Stimulated activated CD4-positive, alpha-beta T cell treated with anti-CD3 and anti-CD28 coated beads, Interleukin-2, amount 100 ng/mL, for 48 hours (primary cell): ENCODE measurements around the gene CCDC15.
A peak's percentile ranks its signal among the peaks of the same experiment; 100 is the strongest.
"Not testable (repeated sequence)": the region's sequence is repeated elsewhere in the genome, so short reads cannot be mapped to it uniquely, and the experiment has no call there.

Experiments
- DNase-seq, 2 donors: peaks; one replicate each; pipeline ENCODE4 v3.0.0-alpha.2; 2020

Gene CCDC15

GRCh38 chr11:125016413-125016812 is 62.4 kb downstream of the CCDC15 start:
- no peak for DNase-seq

- no peak for DNase-seq
Observed at GRCh38 chr11:125020342-125020741, 66.3 kb downstream of the CCDC15 start.

GRCh38 chr11:125022551-125022950 is 68.5 kb downstream of the CCDC15 start:
- no peak for DNase-seq

- no peak for DNase-seq
Observed at GRCh38 chr11:125025968-125026367, 72.0 kb downstream of the CCDC15 start.

GRCh38 chr11:125029431-125029830 is 75.4 kb downstream of the CCDC15 start:
- not testable (repeated sequence) for DNase-seq

- no peak for DNase-seq
Observed at GRCh38 chr11:125036933-125037332, 82.9 kb downstream of the CCDC15 start.

- no peak for DNase-seq
Observed at GRCh38 chr11:125049164-125049792, 95.3 kb downstream of the CCDC15 start.

GRCh38 chr11:125052047-125052446 is 98.0 kb downstream of the CCDC15 start:
- DNase-seq, result no peak

GRCh38 chr11:125053167-125053566 is 99.2 kb downstream of the CCDC15 start:
- no peak for DNase-seq

GRCh38 chr11:125055107-125055715 is 101.2 kb downstream of the CCDC15 start:
- no peak for DNase-seq

- DNase-seq, result not testable (repeated sequence)
Observed at GRCh38 chr11:125056111-125056510, 102.1 kb downstream of the CCDC15 start.

GRCh38 chr11:125056931-125057692 is 103.1 kb downstream of the CCDC15 start:
- no peak for DNase-seq

GRCh38 chr11:125057693-125058016 is 103.7 kb downstream of the CCDC15 start:
- no peak for DNase-seq

GRCh38 chr11:125061281-125061680 is 107.3 kb downstream of the CCDC15 start:
- DNase-seq, result no peak

GRCh38 chr11:125062218-125062930 is 108.4 kb downstream of the CCDC15 start:
- DNase-seq, result no peak

GRCh38 chr11:125062931-125063428 is 109.0 kb downstream of the CCDC15 start, which contains the start of gene SLC37A2:
TSS of gene SLC37A2 (plus strand) at chr11:125063305. CDS start at chr11:125063368, 63 bp downstream.
- peak; percentile 29 to 36 for DNase-seq

GRCh38 chr11:125063429-125064043 is 109.5 kb downstream of the CCDC15 start:
- no peak for DNase-seq

- no peak for DNase-seq
Observed at GRCh38 chr11:125064070-125064469, 110.1 kb downstream of the CCDC15 start.

GRCh38 chr11:125068368-125068767 is 114.4 kb downstream of the CCDC15 start:
- no peak for DNase-seq

GRCh38 chr11:125069008-125069407 is 115.0 kb downstream of the CCDC15 start:
- DNase-seq, result no peak

GRCh38 chr11:125069796-125070195 is 115.8 kb downstream of the CCDC15 start:
- no peak for DNase-seq

- DNase-seq, result no peak
Observed at GRCh38 chr11:125070699-125071254, 116.8 kb downstream of the CCDC15 start.
